Calu3 (cell line): ENCODE measurements around the gene MFSD12. TPM values are rescaled to one million over a fixed set of nuclear protein-coding genes. Genes with fewer than 3 reads are reported as not detected.

Experiments used
- BruUV-seq: library from RNA; stranded (reverse); fragments of 400-500 nt; replicated peaks from 2 replicates; lab custom pipeline; 2021; lab: Mats Ljungman, UMichigan
- CTCF ChIA-PET: fragments of 300-600 bp; sonication (Branson Sonifier 250); formaldehyde crosslinking; loops from one replicate; lab custom pipeline; 2022; ENCODE audit warnings: antibody characterized with exemption; lab: Charles Lee
- DNase-seq: peaks from one replicate; pipeline ENCODE4 v3.0.0; 2022
- H3K27ac Mint-ChIP-seq: one replicate; pipeline ENCODE4 v1.8.0; 2022; ENCODE audit warnings: mixed read lengths; ENCODE audit not compliant: unreplicated experiment
- H3K27me3 Mint-ChIP-seq: one replicate; pipeline ENCODE4 v1.8.0; 2022; ENCODE audit warnings: mixed read lengths; ENCODE audit not compliant: unreplicated experiment
- H3K36me3 Mint-ChIP-seq: one replicate; pipeline ENCODE4 v1.8.0; 2022; ENCODE audit warnings: mild to moderate bottlenecking, moderate library complexity, mixed read lengths; ENCODE audit not compliant: insufficient read depth, unreplicated experiment
- H3K4me1 Mint-ChIP-seq: one replicate; pipeline ENCODE4 v1.8.0; 2022; ENCODE audit warnings: mild to moderate bottlenecking, low read depth, mixed read lengths; ENCODE audit not compliant: unreplicated experiment
- H3K4me3 Mint-ChIP-seq: one replicate; pipeline ENCODE4 v1.8.0; 2022; ENCODE audit warnings: mild to moderate bottlenecking, low read depth, moderate library complexity, mixed read lengths; ENCODE audit not compliant: unreplicated experiment
- H3K9me3 Mint-ChIP-seq: one replicate; pipeline ENCODE4 v1.8.0; 2022; ENCODE audit warnings: low read depth, mixed read lengths; ENCODE audit not compliant: unreplicated experiment
- intact Hi-C: fragments of 100-400 bp; cut with micrococcal nuclease; formaldehyde crosslinking; loops from one replicate; pipeline ENCODE4 v1.10.0; 2022; ENCODE audit not compliant: unreplicated experiment
- total RNA-seq: library from RNA; stranded (reverse); gene quantifications from 2 replicates; pipeline ENCODE4 v1.2.3, GENCODE V29; 2022
- TF ChIP-seq, protein P1 (sequence below): fragments of 200-600 bp; IDR thresholded peaks from one replicate; pipeline ENCODE4 v1.8.0; 2022; ENCODE audit warnings: antibody characterized with exemption; ENCODE audit not compliant: unreplicated experiment

MFSD12 gene
- total RNA-seq, 1 experiment from 2014 or later = 105 TPM

DNA sequence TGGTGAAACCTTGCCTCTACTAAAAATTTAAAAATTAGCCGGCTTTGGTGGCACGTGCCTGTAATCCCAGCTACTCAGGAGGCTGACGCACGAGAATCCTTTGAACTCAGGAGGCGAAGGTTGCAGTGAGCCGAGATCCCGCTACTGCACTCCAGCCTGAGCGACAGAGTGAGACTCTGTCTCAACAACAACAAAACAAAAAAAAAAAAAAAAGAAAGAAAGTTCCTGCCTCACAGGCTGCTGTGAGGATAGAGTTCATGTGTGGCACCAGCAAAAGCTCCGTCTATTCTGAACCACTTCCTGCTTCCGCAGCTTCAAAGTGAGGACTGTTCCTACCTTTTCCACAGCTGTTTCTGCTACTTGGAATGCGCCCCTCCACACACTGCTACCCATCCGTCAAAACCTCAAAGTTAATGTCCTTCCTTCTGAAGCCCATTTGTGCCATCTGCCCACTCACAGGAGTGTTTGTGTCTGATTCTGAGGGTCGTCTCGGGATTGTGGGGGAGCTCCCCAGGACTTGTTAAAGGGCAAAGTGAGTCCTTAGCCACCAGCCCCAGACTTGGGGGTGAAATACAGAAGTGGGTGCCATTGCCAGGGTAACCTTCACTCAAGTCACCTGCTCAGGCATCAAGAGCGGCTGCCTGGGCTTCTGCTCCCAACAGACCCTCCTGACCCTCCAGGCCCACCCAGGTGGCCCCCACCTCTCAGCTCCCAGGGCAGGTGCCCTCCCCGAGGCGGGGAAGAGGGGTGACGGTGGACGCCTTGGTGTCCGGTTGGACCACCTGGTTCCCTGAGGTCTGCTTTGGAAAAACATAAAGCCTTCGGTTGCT, 2.9 kb downstream of the MFSD12 start:
- peaks cover 31% of the 10 kb centered on the region for H3K36me3 Mint-ChIP-seq
- intact Hi-C loops = no loop called here
- H3K27ac Mint-ChIP-seq = no peak overlapping the region
- no peaks in the 10 kb centered on the region for H3K27me3 Mint-ChIP-seq
- DNase-seq = no peak
- CTCF ChIA-PET = interaction anchor here (0.6 kb wide), 1 partner anchor 1022 kb away, joined by 3 read pairs; no protein-coding TSS in a partner anchor
- H3K9me3 Mint-ChIP-seq = no peaks in the 10 kb centered on the region
- H3K4me1 Mint-ChIP-seq = peaks cover 10% of the 10 kb centered on the region
- TSS peak; percentile 55 for BruUV-seq
- H3K4me3 Mint-ChIP-seq = no peak overlapping the region
- TF ChIP-seq, protein P1, sequence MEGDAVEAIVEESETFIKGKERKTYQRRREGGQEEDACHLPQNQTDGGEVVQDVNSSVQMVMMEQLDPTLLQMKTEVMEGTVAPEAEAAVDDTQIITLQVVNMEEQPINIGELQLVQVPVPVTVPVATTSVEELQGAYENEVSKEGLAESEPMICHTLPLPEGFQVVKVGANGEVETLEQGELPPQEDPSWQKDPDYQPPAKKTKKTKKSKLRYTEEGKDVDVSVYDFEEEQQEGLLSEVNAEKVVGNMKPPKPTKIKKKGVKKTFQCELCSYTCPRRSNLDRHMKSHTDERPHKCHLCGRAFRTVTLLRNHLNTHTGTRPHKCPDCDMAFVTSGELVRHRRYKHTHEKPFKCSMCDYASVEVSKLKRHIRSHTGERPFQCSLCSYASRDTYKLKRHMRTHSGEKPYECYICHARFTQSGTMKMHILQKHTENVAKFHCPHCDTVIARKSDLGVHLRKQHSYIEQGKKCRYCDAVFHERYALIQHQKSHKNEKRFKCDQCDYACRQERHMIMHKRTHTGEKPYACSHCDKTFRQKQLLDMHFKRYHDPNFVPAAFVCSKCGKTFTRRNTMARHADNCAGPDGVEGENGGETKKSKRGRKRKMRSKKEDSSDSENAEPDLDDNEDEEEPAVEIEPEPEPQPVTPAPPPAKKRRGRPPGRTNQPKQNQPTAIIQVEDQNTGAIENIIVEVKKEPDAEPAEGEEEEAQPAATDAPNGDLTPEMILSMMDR = no peak

DNA sequence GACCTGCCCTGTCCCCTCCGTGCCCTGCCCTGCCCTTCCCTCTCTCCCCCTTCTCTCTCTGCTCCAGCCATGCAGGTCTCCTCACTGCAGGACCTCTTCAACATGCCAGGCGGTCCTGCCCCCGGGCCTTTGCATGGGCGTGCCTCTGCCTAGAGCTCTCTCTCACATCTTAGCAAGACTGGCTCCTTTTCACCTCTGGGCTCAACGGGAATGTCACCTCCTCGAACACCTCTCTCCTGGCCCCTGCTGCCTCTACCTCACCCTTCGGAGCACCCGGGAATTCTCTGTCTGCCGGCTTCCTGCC, 5.6 kb downstream of the MFSD12 start:
- no peaks in the 10 kb centered on the region for H3K27me3 Mint-ChIP-seq
- TF ChIP-seq, protein P1 = no peak
- intact Hi-C loops = no loop called here
- no peak overlapping the region for H3K27ac Mint-ChIP-seq
- DNase-seq = no peak
- no peak overlapping the region for H3K4me3 Mint-ChIP-seq
- CTCF ChIA-PET = no interaction called here
- H3K36me3 Mint-ChIP-seq = peaks cover 19% of the 10 kb centered on the region
- BruUV-seq = no TSS peak
- H3K4me1 Mint-ChIP-seq = peaks cover 10% of the 10 kb centered on the region
- no peaks in the 10 kb centered on the region for H3K9me3 Mint-ChIP-seq

DNA sequence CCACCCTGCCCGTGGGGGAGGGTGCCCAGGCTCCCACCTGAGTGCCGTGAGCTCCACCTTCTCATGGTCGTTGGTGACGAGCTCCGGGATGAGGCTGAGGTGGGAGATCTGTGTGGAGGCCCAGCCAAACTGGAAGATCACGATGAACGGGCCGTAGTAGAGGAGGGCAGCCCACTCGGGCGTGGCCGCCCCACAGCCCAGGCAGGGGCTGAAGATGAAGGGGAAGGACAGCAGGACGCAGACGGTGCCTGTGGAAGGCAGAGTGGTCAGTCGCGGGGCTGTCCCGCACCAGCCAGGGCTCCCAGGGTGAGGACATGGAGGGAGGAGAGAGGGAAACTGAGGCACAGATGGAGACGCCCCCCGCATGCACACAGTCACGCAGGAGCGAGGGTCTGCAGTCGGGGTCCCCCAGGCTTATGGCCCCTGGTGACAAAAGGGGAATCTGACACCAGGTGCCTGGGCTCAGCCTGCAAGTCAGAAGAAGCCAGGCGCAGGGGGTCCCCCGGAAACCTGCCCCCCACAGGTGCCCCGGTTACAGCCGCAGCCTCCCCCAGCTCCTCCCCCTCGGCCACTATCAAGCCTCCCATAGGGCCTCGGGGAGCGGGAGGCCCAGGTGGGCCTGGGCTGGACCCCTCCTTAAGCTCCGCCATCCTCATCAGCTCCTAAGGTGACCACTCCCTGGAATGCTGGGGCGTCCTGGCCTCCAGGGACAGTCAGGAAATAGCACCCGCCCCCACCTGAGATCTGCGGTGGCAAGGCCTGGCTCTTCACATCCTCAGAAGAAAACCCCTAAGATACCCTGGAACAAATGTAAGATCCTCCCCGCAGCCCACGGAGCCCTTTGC, 6.2 kb downstream of the MFSD12 start:
- intact Hi-C loops = no loop called here

DNA sequence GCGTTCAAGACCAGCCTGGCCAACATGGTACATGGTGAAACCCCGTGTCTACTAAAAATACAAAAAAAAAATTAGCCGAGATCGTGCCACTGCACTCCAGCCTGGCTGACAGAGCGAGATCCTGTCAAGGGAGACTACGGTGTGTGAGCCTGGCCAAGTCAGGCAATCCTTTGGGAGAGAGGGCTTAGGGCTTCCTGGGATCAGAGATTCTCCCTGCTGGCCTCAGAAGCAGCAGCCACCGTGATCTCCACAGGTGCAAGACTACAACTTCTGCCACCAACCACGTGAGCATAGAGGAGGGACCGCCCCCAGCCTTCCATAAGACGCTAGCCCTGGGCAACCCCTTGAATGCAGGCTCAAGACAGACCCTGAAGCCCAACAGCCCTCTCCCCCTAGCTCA, 7.6 kb downstream of the MFSD12 start:
- CTCF ChIA-PET = no interaction called here
- Mint-ChIP-seq H3K4me3 (no peak overlapping the region), H3K9me3 (no peaks in the 10 kb centered on the region), H3K27me3 (no peaks in the 10 kb centered on the region), H3K4me1 (peaks cover 10% of the 10 kb centered on the region), H3K27ac (no peak overlapping the region), H3K36me3 (peaks cover 24% of the 10 kb centered on the region)
- no peak for DNase-seq
- TF ChIP-seq, protein P1 = no peak
- intact Hi-C loops = no loop called here
- no TSS peak for BruUV-seq

More for the DNA sequence above, 6.2 kb downstream of the MFSD12 start:
- H3K4me3 Mint-ChIP-seq = no peak overlapping the region
- TF ChIP-seq, protein P1 = no peak
- CTCF ChIA-PET = no interaction called here
- no peaks in the 10 kb centered on the region for H3K27me3 Mint-ChIP-seq
- H3K9me3 Mint-ChIP-seq = no peaks in the 10 kb centered on the region
- no peak for DNase-seq
- BruUV-seq = no TSS peak
- H3K27ac Mint-ChIP-seq = no peak overlapping the region
- peaks cover 4% of the 10 kb centered on the region for H3K4me1 Mint-ChIP-seq
- peaks cover 14% of the 10 kb centered on the region for H3K36me3 Mint-ChIP-seq
